ENCODE data around the gene NAV2.

NAV2 gene

DNA sequence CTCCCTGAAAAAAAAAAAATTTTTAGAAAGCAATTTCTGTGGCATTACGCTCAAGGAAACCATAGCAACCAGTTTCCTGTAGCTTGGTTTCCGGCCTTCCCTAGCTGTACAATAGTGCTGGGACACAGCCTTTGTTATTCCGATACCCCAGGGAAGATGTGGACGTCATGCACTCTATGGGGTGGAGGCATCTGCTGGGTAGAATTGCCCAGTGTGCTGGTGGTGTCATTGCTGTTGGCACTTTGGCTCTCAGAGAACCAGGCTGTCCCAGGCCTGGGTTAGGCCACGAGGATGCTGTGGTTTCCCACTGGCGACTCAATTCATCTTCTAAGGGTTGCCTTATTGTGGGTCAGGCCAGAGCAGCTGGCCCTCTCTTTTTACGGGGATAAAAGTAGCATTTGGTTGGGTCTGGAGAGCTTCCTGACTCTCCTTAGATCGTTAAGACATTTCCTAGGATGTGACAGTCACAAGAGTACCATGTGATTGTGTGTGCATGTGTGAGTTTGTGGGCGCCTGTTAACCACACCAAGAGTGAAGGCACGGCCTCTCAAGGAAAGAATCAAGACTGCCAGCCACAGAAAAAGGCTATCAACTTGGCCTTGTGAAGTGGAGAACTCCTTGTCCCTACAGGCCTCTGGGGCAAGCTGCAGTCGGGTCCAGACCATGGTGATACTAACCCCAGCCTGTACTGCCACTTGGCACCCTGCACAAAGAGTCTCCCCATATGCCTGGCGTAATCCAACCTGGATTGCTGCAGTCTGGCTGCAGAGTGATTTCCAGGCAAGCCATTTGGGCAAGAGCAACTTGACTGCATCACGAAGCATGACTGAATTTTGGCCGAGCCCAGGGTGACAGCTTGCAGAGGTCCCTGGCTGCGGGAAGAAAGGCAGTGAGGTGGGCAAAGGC lies 35.9 kb upstream of the NAV2 start:
- Histone ChIP-seq H3K4me1 (ENCODE audit: insufficient read depth, low read length) (peaks cover 47% of the 10 kb centered on the region), H3K27me3 (ENCODE audit: insufficient read depth, low read length) (no peaks in the 10 kb centered on the region), H2AFZ (ENCODE audit: low read depth, low read length) (no peak overlapping the region), H3K4me3 (ENCODE audit: low read length) (no peak overlapping the region), H3K36me3 (ENCODE audit: insufficient read depth, low read length) (no peaks in the 10 kb centered on the region), H3K9me3 (ENCODE audit: low read length) (no peaks in the 10 kb centered on the region)

GRCh38 chr11:19677381-19678080 lies 35.1 kb upstream of the NAV2 start:
- Histone ChIP-seq H3K36me3 (ENCODE audit: insufficient read depth, low read length) (no peaks in the 10 kb centered on the region), H3K4me1 (ENCODE audit: insufficient read depth, low read length) (peaks cover 47% of the 10 kb centered on the region), H3K4me3 (ENCODE audit: low read length) (no peak overlapping the region), H3K9me3 (ENCODE audit: low read length) (no peaks in the 10 kb centered on the region), H3K27me3 (ENCODE audit: insufficient read depth, low read length) (no peaks in the 10 kb centered on the region), H2AFZ (ENCODE audit: low read depth, low read length) (no peak overlapping the region)

- Histone ChIP-seq H2AFZ (ENCODE audit: low read depth, low read length) (no peak overlapping the region), H3K36me3 (ENCODE audit: insufficient read depth, low read length) (no peaks in the 10 kb centered on the region), H3K4me1 (ENCODE audit: insufficient read depth, low read length) (peaks cover 31% of the 10 kb centered on the region), H3K4me3 (ENCODE audit: low read length) (no peak overlapping the region), H3K27me3 (ENCODE audit: insufficient read depth, low read length) (no peaks in the 10 kb centered on the region), H3K9me3 (ENCODE audit: low read length) (no peaks in the 10 kb centered on the region)
These were observed 32.4 kb upstream of the NAV2 start for GRCh38 chr11:19679952-19680828.

- H3K9me3 ChIP-seq (ENCODE audit: low read length) = no peaks in the 10 kb centered on the region
- H3K27me3 ChIP-seq (ENCODE audit: insufficient read depth, low read length) = no peaks in the 10 kb centered on the region
- no peak overlapping the region for H2AFZ ChIP-seq (ENCODE audit: low read depth, low read length)
- H3K36me3 ChIP-seq (ENCODE audit: insufficient read depth, low read length) = no peaks in the 10 kb centered on the region
- H3K4me3 ChIP-seq (ENCODE audit: low read length) = no peak overlapping the region
- peaks cover 29% of the 10 kb centered on the region for H3K4me1 ChIP-seq (ENCODE audit: insufficient read depth, low read length)
These were observed 31.7 kb upstream of the NAV2 start for GRCh38 chr11:19680829-19681368.

DNA sequence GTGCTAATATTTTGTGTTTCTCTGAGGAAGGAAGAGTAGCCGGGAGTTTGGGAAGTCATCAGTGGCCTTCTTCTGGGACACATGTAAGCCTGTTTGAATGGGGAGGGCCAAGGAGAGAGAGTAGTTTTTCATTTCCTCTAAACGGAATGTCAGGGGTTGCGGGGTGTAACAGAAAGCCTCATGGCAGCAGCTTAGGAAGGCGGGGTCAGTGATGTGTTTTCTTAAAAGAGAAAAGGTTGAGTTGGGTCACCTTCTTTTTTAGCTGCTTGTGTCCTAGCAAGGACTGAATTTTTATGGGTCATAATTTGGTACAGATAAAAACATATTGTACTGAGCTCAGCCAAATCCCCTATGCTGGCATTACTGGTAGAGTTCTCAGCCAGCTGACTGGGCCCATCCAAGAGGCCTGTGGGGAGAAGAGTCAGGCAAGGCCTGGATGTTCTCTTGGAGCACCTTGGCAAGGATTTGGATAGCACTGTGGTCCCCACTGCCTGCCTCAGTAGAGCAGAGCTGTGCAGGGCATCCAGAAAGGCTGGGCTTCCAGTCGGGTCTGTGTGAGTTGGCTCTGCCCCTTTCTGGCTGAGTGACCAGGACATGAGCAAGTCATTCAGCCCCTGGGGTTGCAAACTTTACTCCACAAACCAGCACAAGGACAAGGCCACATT lies 29.4 kb upstream of the NAV2 start:
- H3K36me3 ChIP-seq (ENCODE audit: insufficient read depth, low read length) = no peaks in the 10 kb centered on the region
- no peaks in the 10 kb centered on the region for H3K27me3 ChIP-seq (ENCODE audit: insufficient read depth, low read length)
- no peak overlapping the region for H3K4me3 ChIP-seq (ENCODE audit: low read length)
- peaks cover 17% of the 10 kb centered on the region for H3K4me1 ChIP-seq (ENCODE audit: insufficient read depth, low read length)
- no peak overlapping the region for H2AFZ ChIP-seq (ENCODE audit: low read depth, low read length)
- no peaks in the 10 kb centered on the region for H3K9me3 ChIP-seq (ENCODE audit: low read length)

DNA sequence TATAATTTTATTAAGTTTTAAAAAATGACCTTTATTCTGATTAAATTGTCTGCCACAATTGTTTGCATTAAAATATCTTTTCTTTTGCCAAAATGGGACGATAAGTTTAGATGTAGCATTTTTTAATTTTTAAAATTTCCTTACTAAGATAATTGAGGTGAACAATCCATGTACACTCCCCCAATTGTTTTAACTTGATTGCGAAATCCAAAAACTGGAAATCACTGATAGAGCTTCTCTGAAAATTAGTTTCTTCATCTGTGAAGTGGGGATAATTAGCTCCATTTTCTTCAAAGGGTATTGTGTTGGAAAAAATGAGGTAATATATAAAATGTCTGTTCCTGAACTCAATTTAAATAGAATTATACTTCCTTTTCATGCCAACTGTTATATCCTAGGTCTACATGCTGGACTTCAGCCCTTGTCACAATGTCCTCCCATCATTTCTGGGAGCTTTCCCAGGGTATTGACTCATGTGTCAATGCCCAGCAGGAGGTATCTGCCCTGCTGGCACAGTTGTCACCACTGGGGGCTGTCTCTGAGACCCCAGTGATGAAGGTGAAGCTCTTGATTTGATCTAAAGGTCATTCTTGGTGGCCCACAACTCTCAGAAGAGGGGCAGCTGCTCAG lies 28.7 kb upstream of the NAV2 start:
- H2AFZ ChIP-seq (ENCODE audit: low read depth, low read length) = no peak overlapping the region
- H3K27me3 ChIP-seq (ENCODE audit: insufficient read depth, low read length) = no peaks in the 10 kb centered on the region
- no peak overlapping the region for H3K4me3 ChIP-seq (ENCODE audit: low read length)
- H3K4me1 ChIP-seq (ENCODE audit: insufficient read depth, low read length) = peaks cover 17% of the 10 kb centered on the region
- no peaks in the 10 kb centered on the region for H3K36me3 ChIP-seq (ENCODE audit: insufficient read depth, low read length)
- H3K9me3 ChIP-seq (ENCODE audit: low read length) = no peaks in the 10 kb centered on the region

DNA sequence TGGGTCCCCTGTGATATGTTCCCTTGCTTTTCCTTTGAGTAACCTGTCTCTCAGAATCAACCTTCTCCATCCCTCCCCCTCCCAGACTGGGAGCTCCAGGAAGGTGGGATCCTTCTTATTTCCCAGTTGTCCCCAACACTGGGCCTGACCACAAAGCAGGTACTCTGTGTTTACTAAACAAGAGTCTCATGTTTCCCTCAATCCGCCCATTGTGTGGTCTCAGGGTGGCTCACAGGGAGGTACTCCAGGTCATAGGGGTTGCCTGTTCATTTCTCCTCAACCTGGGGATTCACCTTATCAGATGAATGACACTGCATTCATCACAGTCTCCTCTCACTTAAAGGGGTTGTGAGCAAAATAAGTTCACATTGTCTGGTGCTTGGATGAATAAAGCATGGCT lies 26.4 kb upstream of the NAV2 start:
- Histone ChIP-seq H3K4me3 (ENCODE audit: low read length) (no peak overlapping the region), H2AFZ (ENCODE audit: low read depth, low read length) (no peak overlapping the region), H3K4me1 (ENCODE audit: insufficient read depth, low read length) (no peaks in the 10 kb centered on the region), H3K9me3 (ENCODE audit: low read length) (no peaks in the 10 kb centered on the region), H3K36me3 (ENCODE audit: insufficient read depth, low read length) (no peaks in the 10 kb centered on the region), H3K27me3 (ENCODE audit: insufficient read depth, low read length) (no peaks in the 10 kb centered on the region)

DNA sequence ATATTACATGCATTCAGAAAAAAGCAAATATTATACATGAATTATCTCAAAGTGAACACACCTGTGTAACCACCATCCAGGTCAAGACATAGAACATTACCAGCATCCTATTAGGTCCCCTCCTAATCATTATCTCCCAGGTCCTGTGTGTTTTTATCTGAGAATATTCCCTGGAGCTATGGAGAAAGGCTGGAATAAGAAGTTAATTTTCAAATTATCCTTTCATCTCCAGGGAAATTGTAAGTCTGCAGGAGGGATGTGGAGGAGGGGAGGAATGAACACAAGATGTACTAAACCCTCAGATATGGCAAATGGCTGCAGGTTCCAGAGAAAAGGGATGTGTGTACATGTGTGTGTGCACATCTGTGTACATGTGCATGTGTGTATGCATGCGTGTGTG lies 25.2 kb upstream of the NAV2 start:
- no peaks in the 10 kb centered on the region for H3K9me3 ChIP-seq (ENCODE audit: low read length)
- no peaks in the 10 kb centered on the region for H3K27me3 ChIP-seq (ENCODE audit: insufficient read depth, low read length)
- no peaks in the 10 kb centered on the region for H3K36me3 ChIP-seq (ENCODE audit: insufficient read depth, low read length)
- no peaks in the 10 kb centered on the region for H3K4me1 ChIP-seq (ENCODE audit: insufficient read depth, low read length)
- no peak overlapping the region for H3K4me3 ChIP-seq (ENCODE audit: low read length)
- H2AFZ ChIP-seq (ENCODE audit: low read depth, low read length) = no peak overlapping the region

GRCh38 chr11:19689281-19690000 lies 23.2 kb upstream of the NAV2 start:
- no peak overlapping the region for H2AFZ ChIP-seq (ENCODE audit: low read depth, low read length)
- H3K27me3 ChIP-seq (ENCODE audit: insufficient read depth, low read length) = no peaks in the 10 kb centered on the region
- H3K4me3 ChIP-seq (ENCODE audit: low read length) = no peak overlapping the region
- H3K4me1 ChIP-seq (ENCODE audit: insufficient read depth, low read length) = no peaks in the 10 kb centered on the region
- no peaks in the 10 kb centered on the region for H3K36me3 ChIP-seq (ENCODE audit: insufficient read depth, low read length)
- H3K9me3 ChIP-seq (ENCODE audit: low read length) = no peaks in the 10 kb centered on the region

DNA sequence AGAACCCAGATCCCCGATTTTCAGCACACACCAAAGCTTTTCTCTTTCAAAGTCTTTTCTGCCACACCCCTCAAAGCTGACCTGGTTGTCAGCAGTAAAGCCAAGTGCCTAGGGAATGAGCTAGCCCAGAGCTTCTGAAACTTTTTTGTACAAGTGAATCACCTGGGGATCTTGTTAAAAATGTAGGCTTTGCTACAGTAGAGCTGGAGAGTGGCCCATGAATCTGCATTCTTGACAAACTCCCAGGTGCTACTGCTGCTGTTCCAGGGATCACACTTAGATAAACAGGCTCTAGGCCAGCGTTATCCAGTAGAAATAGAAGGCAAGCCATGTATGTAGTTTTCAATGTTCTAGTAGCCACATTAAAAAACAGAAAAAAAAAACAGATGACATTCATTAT lies 21.8 kb upstream of the NAV2 start:
- Histone ChIP-seq H3K36me3 (ENCODE audit: insufficient read depth, low read length) (no peaks in the 10 kb centered on the region), H3K27me3 (ENCODE audit: insufficient read depth, low read length) (no peaks in the 10 kb centered on the region), H3K4me1 (ENCODE audit: insufficient read depth, low read length) (no peaks in the 10 kb centered on the region), H3K9me3 (ENCODE audit: low read length) (no peaks in the 10 kb centered on the region), H2AFZ (ENCODE audit: low read depth, low read length) (no peak overlapping the region), H3K4me3 (ENCODE audit: low read length) (no peak overlapping the region)

DNA sequence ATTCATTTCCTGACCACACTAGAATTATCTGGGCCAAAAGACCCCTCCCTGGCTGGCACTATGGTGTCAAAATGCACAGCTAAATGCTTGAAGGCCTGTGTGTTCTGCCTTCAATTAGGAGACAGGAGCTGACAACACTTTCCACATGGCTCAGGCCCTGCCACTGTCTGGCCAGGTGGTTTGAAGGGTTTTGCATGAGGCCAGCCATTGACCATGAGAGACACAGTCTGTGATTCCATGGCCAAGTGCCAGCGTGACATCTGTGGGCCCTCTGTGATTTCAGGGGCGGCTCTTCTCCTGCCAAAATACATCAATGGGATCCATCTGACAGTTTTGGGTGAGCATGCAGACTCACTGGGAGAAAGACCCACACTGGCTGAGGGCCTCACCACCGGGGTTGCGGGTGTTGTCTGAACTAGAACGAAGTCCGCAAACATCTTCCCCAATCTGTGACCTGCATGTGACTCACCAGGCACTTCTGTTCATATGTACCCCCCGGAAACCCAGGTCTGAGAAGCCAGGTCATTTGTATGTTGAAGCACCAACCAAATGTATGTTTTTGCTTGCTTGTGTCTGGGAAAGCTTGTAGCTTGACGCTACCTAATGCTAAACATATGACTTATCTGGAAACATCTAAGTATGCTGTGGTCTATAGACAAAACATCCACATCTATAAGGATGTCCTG lies 20.7 kb upstream of the NAV2 start:
- Histone ChIP-seq H3K27me3 (ENCODE audit: insufficient read depth, low read length) (no peaks in the 10 kb centered on the region), H3K36me3 (ENCODE audit: insufficient read depth, low read length) (no peaks in the 10 kb centered on the region), H3K4me3 (ENCODE audit: low read length) (no peak overlapping the region), H3K9me3 (ENCODE audit: low read length) (no peaks in the 10 kb centered on the region), H3K4me1 (ENCODE audit: insufficient read depth, low read length) (no peaks in the 10 kb centered on the region), H2AFZ (ENCODE audit: low read depth, low read length) (no peak overlapping the region)

All from neuron (in vitro differentiated cells).